ENCODE results near the gene EPB42.

EPB42 gene

GRCh38 chr15:43211224-43211735 is 9.5 kb downstream of the EPB42 start:
- DNase-seq (no peak), ATAC-seq (ENCODE audit: insufficient read depth, low read depth) (no peak)
- H3K36me3 ChIP-seq (ENCODE audit: insufficient read depth, low read length) = no peaks in the 10 kb centered on the region
- H4K20me1 ChIP-seq (ENCODE audit: insufficient read depth, low read length) = no peaks in the 10 kb centered on the region
- peaks cover 7% of the 10 kb centered on the region for H3K27me3 ChIP-seq (ENCODE audit: insufficient read depth, low read length, poor library complexity)
- H3K4me3 ChIP-seq (ENCODE audit: low read depth in 1 of 2, low read length in 2 of 2) = no peak overlapping the region
- H3K79me2 ChIP-seq (ENCODE audit: insufficient read depth, low read length) = no peaks in the 10 kb centered on the region
- no peak overlapping the region for H3K4me2 ChIP-seq (ENCODE audit: insufficient read depth, low read length)
- H3K27ac ChIP-seq (ENCODE audit: low read length) = no peak overlapping the region
- no peaks in the 10 kb centered on the region for H3K9me3 ChIP-seq (ENCODE audit: insufficient read depth, low read length, severe bottlenecking)
- H3K9ac ChIP-seq (ENCODE audit: low read depth, low read length) = no peak overlapping the region
- TF ChIP-seq EZH2 (IDR thresholded peaks at IDR 0.05; ENCODE audit: borderline replicate concordance, low read depth, low read length, severe bottlenecking) (no peak), CTCF (IDR thresholded peaks at IDR 0.05; ENCODE audit: borderline replicate concordance, extremely low read depth, low read length, poor library complexity, severe bottlenecking) (no peak)
- no peaks in the 10 kb centered on the region for H3K4me1 ChIP-seq (ENCODE audit: insufficient read depth, low read length)
- H2AFZ ChIP-seq (ENCODE audit: low read depth, low read length) = no peak overlapping the region

- Histone ChIP-seq H2AFZ (ENCODE audit: low read depth, low read length) (no peak overlapping the region), H3K4me2 (ENCODE audit: insufficient read depth, low read length) (no peak overlapping the region), H3K9ac (ENCODE audit: low read depth, low read length) (no peak overlapping the region), H3K27me3 (ENCODE audit: insufficient read depth, low read length, poor library complexity) (peaks cover 11% of the 10 kb centered on the region), H3K4me3 (ENCODE audit: low read depth in 1 of 2, low read length in 2 of 2) (no peak overlapping the region), H3K36me3 (ENCODE audit: insufficient read depth, low read length) (no peaks in the 10 kb centered on the region), H3K27ac (ENCODE audit: low read length) (no peak overlapping the region), H4K20me1 (ENCODE audit: insufficient read depth, low read length) (no peaks in the 10 kb centered on the region), H3K4me1 (ENCODE audit: insufficient read depth, low read length) (no peaks in the 10 kb centered on the region), H3K79me2 (ENCODE audit: insufficient read depth, low read length) (no peaks in the 10 kb centered on the region), H3K9me3 (ENCODE audit: insufficient read depth, low read length, severe bottlenecking) (no peaks in the 10 kb centered on the region)
- no peak for TF ChIP-seq EZH2 (IDR thresholded peaks at IDR 0.05; ENCODE audit: borderline replicate concordance, low read depth, low read length, severe bottlenecking)
- TF ChIP-seq CTCF (IDR thresholded peaks at IDR 0.05; ENCODE audit: borderline replicate concordance, extremely low read depth, low read length, poor library complexity, severe bottlenecking) = no peak
- DNase-seq (no peak), ATAC-seq (ENCODE audit: insufficient read depth, low read depth) (no peak)
Measured at GRCh38 chr15:43210807-43211206, 10.0 kb downstream of the EPB42 start.

- Histone ChIP-seq H3K36me3 (ENCODE audit: insufficient read depth, low read length) (no peaks in the 10 kb centered on the region), H2AFZ (ENCODE audit: low read depth, low read length) (no peak overlapping the region), H3K9ac (ENCODE audit: low read depth, low read length) (no peak overlapping the region), H3K4me3 (ENCODE audit: low read depth in 1 of 2, low read length in 2 of 2) (no peak overlapping the region), H4K20me1 (ENCODE audit: insufficient read depth, low read length) (no peaks in the 10 kb centered on the region), H3K27ac (ENCODE audit: low read length) (no peak overlapping the region), H3K79me2 (ENCODE audit: insufficient read depth, low read length) (no peaks in the 10 kb centered on the region), H3K27me3 (ENCODE audit: insufficient read depth, low read length, poor library complexity) (peaks cover 11% of the 10 kb centered on the region), H3K4me1 (ENCODE audit: insufficient read depth, low read length) (no peaks in the 10 kb centered on the region), H3K4me2 (ENCODE audit: insufficient read depth, low read length) (no peak overlapping the region), H3K9me3 (ENCODE audit: insufficient read depth, low read length, severe bottlenecking) (no peaks in the 10 kb centered on the region)
- DNase-seq (no peak), ATAC-seq (ENCODE audit: insufficient read depth, low read depth) (no peak)
- TF ChIP-seq CTCF (IDR thresholded peaks at IDR 0.05; ENCODE audit: borderline replicate concordance, extremely low read depth, low read length, poor library complexity, severe bottlenecking) (no peak), EZH2 (IDR thresholded peaks at IDR 0.05; ENCODE audit: borderline replicate concordance, low read depth, low read length, severe bottlenecking) (no peak)
Measured at GRCh38 chr15:43210172-43210745, 10.6 kb downstream of the EPB42 start.

Measured in DND-41 (cell line).